Type B pancreatic cell (in vitro differentiated cells): Measurements from ENCODE around the gene LBH. TPM values are rescaled to one million over a fixed set of nuclear protein-coding genes. Genes with fewer than 3 reads are reported as not detected.

Experiments
- DNase-seq: peaks from one replicate; pipeline ENCODE4 v3.0.0; 2021; ENCODE audit warnings: mixed read lengths; ENCODE audit not compliant: unreplicated experiment; ENCODE audit errors: extremely low spot score
- H3K27ac Mint-ChIP-seq: 2 replicates; pipeline ENCODE4 v1.8.0; 2021; ENCODE audit warnings: mild to moderate bottlenecking, mixed read lengths
- H3K27me3 Mint-ChIP-seq: 2 replicates; pipeline ENCODE4 v1.8.0; 2021; ENCODE audit warnings: mixed read lengths
- H3K36me3 Mint-ChIP-seq: 2 replicates; pipeline ENCODE4 v1.8.0; 2021; ENCODE audit warnings: mixed read lengths
- H3K4me1 Mint-ChIP-seq: one replicate; pipeline ENCODE4 v1.8.0; 2021; ENCODE audit warnings: mixed read lengths; ENCODE audit not compliant: unreplicated experiment
- H3K4me3 Mint-ChIP-seq: 2 replicates; pipeline ENCODE4 v1.8.0; 2021; ENCODE audit warnings: mild to moderate bottlenecking, mixed read lengths
- H3K9me3 Mint-ChIP-seq: 2 replicates; pipeline ENCODE4 v1.8.0; 2021; ENCODE audit warnings: mixed read lengths
- total RNA-seq: library from RNA; stranded (reverse); gene quantifications from 2 replicates; pipeline ENCODE4 v1.2.1, GENCODE V29; 2021; ENCODE audit warnings: low replicate concordance
- TF ChIP-seq, protein P1 (sequence below): fragments of 200-600 bp; sonication (generic); conservative IDR thresholded peaks from 2 replicates; pipeline ENCODE4 v1.5.0; 2021; ENCODE audit warnings: antibody characterized with exemption, mild to moderate bottlenecking

The LBH gene
- total RNA-seq, 1 donor from 2014 or later = 78.5 TPM

DNA sequence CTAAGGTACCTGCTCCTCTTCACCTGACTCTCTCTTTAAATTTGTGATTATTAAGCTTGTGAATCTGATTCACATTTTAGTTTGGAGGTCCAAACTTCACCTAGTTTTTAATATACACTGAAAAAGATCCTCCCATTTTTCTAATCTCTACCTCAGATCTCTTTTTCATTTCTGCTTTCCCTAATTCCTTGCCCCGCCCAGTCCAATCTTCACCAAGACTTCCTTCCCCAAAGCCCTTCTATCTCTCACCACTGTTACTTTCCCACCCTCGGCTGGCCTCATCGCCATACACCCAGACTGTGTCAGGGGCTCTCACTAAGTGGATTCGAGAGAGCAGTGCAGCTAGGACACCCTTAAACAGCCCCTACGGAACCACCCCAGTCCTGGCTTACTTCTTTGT lies 40.0 kb downstream of the LBH start:
- TF ChIP-seq, protein P1, sequence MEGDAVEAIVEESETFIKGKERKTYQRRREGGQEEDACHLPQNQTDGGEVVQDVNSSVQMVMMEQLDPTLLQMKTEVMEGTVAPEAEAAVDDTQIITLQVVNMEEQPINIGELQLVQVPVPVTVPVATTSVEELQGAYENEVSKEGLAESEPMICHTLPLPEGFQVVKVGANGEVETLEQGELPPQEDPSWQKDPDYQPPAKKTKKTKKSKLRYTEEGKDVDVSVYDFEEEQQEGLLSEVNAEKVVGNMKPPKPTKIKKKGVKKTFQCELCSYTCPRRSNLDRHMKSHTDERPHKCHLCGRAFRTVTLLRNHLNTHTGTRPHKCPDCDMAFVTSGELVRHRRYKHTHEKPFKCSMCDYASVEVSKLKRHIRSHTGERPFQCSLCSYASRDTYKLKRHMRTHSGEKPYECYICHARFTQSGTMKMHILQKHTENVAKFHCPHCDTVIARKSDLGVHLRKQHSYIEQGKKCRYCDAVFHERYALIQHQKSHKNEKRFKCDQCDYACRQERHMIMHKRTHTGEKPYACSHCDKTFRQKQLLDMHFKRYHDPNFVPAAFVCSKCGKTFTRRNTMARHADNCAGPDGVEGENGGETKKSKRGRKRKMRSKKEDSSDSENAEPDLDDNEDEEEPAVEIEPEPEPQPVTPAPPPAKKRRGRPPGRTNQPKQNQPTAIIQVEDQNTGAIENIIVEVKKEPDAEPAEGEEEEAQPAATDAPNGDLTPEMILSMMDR = no peak
- Mint-ChIP-seq H3K36me3 (no peaks in the 10 kb centered on the region), H3K4me3 (no peak overlapping the region), H3K4me1 (peaks cover 36% of the 10 kb centered on the region), H3K27me3 (no peaks in the 10 kb centered on the region), H3K9me3 (peaks cover 5% of the 10 kb centered on the region), H3K27ac (no peak overlapping the region)
- no peak for DNase-seq

DNA sequence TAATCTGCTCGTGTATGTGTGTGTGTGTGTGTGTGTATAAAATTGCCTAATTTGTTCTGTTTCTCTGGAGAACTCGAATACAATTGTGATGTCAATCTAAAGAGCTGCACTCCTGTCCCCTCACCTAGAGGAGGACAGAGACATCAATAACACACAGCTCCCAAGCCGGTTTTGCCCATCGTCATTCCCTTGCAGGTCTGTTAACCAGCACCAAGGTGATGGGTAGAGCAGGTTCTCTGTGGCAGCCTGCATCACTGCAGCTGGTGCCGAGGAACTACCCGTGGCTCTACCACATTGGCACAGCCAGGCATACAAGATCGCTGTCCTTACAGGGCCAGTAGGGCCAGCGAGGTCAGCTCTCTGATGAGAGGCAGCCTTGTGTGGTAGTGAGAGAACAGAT lies 41.0 kb downstream of the LBH start:
- H3K9me3 Mint-ChIP-seq = peaks cover 5% of the 10 kb centered on the region
- H3K4me3 Mint-ChIP-seq = no peak overlapping the region
- TF ChIP-seq, protein P1 = no peak
- H3K27ac Mint-ChIP-seq = peak overlapping the region; percentile 96
- peaks cover 28% of the 10 kb centered on the region for H3K4me1 Mint-ChIP-seq
- no peaks in the 10 kb centered on the region for H3K36me3 Mint-ChIP-seq
- DNase-seq = no peak
- no peaks in the 10 kb centered on the region for H3K27me3 Mint-ChIP-seq

DNA sequence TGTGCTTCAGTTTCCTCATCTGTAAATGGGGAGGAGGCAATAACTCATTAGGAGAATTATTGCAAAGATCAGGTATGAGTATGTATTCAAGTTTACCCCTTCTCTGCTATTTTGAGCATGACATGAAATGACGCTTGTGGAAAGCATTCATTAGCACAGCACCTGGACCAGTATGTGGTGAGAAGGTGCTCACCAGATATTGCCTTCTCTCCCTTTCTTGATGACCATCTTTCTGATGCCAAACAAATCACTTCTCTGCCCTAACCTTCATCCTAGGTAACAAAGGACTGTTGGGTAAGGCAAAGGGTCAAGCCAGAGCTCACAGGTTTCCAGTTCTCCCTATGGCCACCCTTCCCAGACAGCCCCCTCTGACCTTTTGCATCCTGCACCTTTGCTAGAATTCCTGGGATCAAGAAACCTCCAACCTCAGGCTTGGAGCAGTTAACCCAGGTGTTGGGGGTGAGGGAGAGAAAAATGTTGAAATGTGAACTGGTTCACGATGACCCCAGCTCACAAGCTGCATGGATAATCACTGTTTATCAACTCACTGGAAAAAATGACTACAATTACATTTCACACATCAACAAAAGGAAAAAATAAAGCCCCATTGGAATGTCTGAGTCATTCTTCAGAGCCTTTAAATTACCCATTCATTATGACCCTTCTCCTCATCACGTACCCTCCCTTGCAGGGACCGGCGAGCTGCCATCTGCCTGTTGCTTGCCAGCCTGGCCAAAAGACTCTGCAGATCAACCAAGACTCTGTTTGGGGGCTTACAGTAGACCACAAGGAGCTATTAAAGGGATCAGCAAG lies 41.6 kb downstream of the LBH start:
- Mint-ChIP-seq H3K36me3 (no peaks in the 10 kb centered on the region), H3K4me1 (peaks cover 26% of the 10 kb centered on the region), H3K9me3 (peaks cover 5% of the 10 kb centered on the region), H3K27me3 (no peaks in the 10 kb centered on the region), H3K27ac (peak overlapping the region; percentile 96), H3K4me3 (peak overlapping the region; percentile 73)
- DNase-seq = no peak
- TF ChIP-seq, protein P1 = no peak

DNA sequence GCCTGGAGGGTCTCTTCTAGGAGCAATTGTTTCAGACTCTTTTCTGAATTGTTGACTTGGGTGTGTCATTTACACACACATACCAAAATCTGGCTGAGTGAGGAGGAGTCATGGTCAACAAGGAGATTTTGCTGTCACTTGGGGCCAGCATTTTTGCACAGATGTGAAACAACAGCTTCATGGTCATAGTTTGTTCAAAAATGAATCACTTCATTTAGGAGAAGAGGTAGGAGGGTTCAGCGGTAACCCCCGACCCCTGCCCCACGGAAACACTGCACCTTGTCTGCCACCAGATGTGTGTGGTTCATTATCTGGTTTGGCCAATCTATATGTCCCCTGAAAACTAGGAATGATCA lies 42.2 kb downstream of the LBH start:
- TF ChIP-seq, protein P1 = no peak
- Mint-ChIP-seq H3K4me1 (peaks cover 26% of the 10 kb centered on the region), H3K36me3 (no peaks in the 10 kb centered on the region), H3K9me3 (peaks cover 9% of the 10 kb centered on the region), H3K4me3 (peak overlapping the region; percentile 73), H3K27me3 (peaks cover 3% of the 10 kb centered on the region), H3K27ac (peak overlapping the region; percentile 96)
- DNase-seq = no peak

DNA sequence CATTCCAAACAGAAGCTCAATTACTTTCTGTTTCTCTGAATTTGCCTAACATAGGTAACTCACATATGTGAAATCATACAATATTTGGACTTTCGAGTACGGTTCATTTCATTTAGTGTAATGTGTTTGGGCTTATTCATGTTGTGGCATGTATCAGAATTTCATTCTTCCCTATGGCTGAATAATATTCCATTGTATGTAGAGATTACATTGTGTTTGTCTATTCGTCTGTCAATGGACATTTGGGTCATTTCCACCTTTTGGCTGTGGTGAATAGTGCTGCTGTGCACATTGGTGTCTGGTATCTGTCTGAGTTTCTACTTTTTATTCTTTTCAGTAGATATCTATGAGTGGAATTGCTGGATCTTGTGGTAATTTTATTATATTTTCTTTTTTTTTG lies 43.9 kb downstream of the LBH start:
- Mint-ChIP-seq H3K4me1 (peaks cover 23% of the 10 kb centered on the region), H3K9me3 (peaks cover 10% of the 10 kb centered on the region), H3K4me3 (no peak overlapping the region), H3K27me3 (peaks cover 6% of the 10 kb centered on the region), H3K27ac (no peak overlapping the region), H3K36me3 (no peaks in the 10 kb centered on the region)
- TF ChIP-seq, protein P1 = no peak
- no peak for DNase-seq
